ENCODE results near the gene DCC. TPM values are rescaled to one million over a fixed set of nuclear protein-coding genes. Genes with fewer than 3 reads are reported as not detected.
"Not testable (repeated sequence)": the region's sequence is repeated elsewhere in the genome, so short reads cannot be mapped to it uniquely, and the experiment has no call there.

The DCC gene
- total RNA-seq, 1 experiment from 2014 or later: 1.0 TPM

GRCh38 chr18:53408271-53408670 is 1068.3 kb downstream of the DCC start:
- DNase-seq (ENCODE audit: low spot score): no peak

GRCh38 chr18:53411511-53411910 is 1071.5 kb downstream of the DCC start:
- DNase-seq (ENCODE audit: low spot score): no peak

GRCh38 chr18:53417003-53417402 is 1077.0 kb downstream of the DCC start:
- no peak for DNase-seq (ENCODE audit: low spot score)

GRCh38 chr18:53421869-53422268 is 1081.9 kb downstream of the DCC start:
- no peak for DNase-seq (ENCODE audit: low spot score)

GRCh38 chr18:53422896-53423295 is 1082.9 kb downstream of the DCC start:
- no peak for DNase-seq (ENCODE audit: low spot score)

- no peak for DNase-seq (ENCODE audit: low spot score)
Observed at GRCh38 chr18:53426666-53427184, 1086.7 kb downstream of the DCC start.

GRCh38 chr18:53441761-53442414 is 1101.9 kb downstream of the DCC start:
- DNase-seq (ENCODE audit: low spot score): no peak

- no peak for DNase-seq (ENCODE audit: low spot score)
Observed at GRCh38 chr18:53442415-53442783, 1102.4 kb downstream of the DCC start.

GRCh38 chr18:53443336-53443735 is 1103.3 kb downstream of the DCC start:
- no peak for DNase-seq (ENCODE audit: low spot score)

- DNase-seq (ENCODE audit: low spot score): no peak
Observed at GRCh38 chr18:53443831-53444230, 1103.8 kb downstream of the DCC start.

- no peak for DNase-seq (ENCODE audit: low spot score)
Observed at GRCh38 chr18:53451902-53452301, 1111.9 kb downstream of the DCC start.

GRCh38 chr18:53457068-53457467 is 1117.1 kb downstream of the DCC start:
- DNase-seq (ENCODE audit: low spot score): peak; percentile 21

- no peak for DNase-seq (ENCODE audit: low spot score)
Observed at GRCh38 chr18:53458268-53458667, 1118.3 kb downstream of the DCC start.

- peak; percentile 32 for DNase-seq (ENCODE audit: low spot score)
Observed at GRCh38 chr18:53458944-53459580, 1119.1 kb downstream of the DCC start.

GRCh38 chr18:53467756-53468155 is 1127.8 kb downstream of the DCC start:
- DNase-seq (ENCODE audit: low spot score): no peak

GRCh38 chr18:53468173-53468572 is 1128.2 kb downstream of the DCC start:
- not testable (repeated sequence) for DNase-seq (ENCODE audit: low spot score)

GRCh38 chr18:53472546-53472945 is 1132.5 kb downstream of the DCC start:
- no peak for DNase-seq (ENCODE audit: low spot score)

GRCh38 chr18:53478155-53478554 is 1138.2 kb downstream of the DCC start:
- no peak for DNase-seq (ENCODE audit: low spot score)

GRCh38 chr18:53486296-53486695 is 1146.3 kb downstream of the DCC start:
- DNase-seq (ENCODE audit: low spot score): no peak

GRCh38 chr18:53489266-53489665 is 1149.3 kb downstream of the DCC start:
- no peak for DNase-seq (ENCODE audit: low spot score)

GRCh38 chr18:53490019-53490418 is 1150.0 kb downstream of the DCC start:
- no peak for DNase-seq (ENCODE audit: low spot score)

GRCh38 chr18:53496028-53496427 is 1156.0 kb downstream of the DCC start:
- DNase-seq (ENCODE audit: low spot score): no peak

GRCh38 chr18:53503914-53504441 is 1164.0 kb downstream of the DCC start:
- DNase-seq (ENCODE audit: low spot score): no peak

Measured in H4 (cell line).